ENCODE measurements around the gene BRI3.

BRI3 gene

DNA sequence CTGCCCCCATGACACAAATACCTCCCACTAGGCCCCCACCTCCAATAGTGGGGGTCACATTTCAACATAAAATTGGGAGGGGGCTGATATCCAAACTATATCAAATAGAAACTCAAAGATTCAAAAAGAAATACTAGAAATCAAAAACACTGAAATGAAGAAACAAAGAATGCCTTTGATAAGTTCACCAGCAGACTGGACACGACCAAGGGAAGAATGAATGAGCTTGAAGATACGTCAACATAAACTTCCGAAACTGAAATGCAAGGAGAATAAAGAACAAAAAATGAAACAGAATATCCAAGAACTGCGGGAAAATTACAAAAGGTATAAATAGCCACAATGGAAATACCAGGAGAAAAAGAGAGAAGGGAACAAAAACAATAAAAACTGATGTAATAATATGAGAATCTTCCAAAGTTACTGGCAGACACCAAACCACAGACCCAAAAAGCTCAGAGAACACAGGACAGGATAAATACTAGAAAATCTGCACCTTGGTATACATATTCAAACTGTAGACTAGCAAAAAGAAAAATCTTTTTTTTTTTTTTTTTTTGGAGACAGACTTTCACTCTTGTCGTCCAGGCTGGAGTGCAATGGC is 49.5 kb downstream of the BRI3 start:
- Mint-ChIP-seq H3K4me1 (no peaks in the 10 kb centered on the region), H3K4me3 (no peak overlapping the region), H3K27ac (no peak overlapping the region), H3K9me3 (no peaks in the 10 kb centered on the region), H3K36me3 (no peaks in the 10 kb centered on the region)
- DNase-seq (ENCODE audit: low spot score in 2 of 2) (no peak), ATAC-seq (no peak)

DNA sequence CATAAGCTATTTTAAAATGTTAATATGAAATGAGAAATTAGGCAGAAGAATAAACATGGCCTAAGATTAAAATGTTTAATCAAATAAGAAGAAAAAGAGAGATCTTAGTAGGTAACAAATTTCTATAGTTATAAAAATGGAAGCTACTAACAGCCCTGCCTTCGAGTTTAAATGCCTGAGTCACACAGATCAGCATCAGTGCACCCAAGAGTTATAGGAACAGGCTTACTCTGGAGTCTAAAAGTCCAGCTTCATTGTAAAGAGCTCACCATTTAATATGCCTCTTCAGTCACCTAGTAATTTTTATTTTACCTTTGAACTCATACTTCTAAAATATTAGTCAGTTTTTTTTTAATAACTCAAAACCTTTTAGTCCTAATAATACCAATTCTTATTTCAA is 52.6 kb downstream of the BRI3 start:
- Mint-ChIP-seq H3K4me3 (no peak overlapping the region), H3K36me3 (no peaks in the 10 kb centered on the region), H3K4me1 (no peaks in the 10 kb centered on the region), H3K9me3 (no peaks in the 10 kb centered on the region), H3K27ac (no peak overlapping the region)
- no peak for DNase-seq (ENCODE audit: low spot score in 2 of 2)
- no peak for ATAC-seq

DNA sequence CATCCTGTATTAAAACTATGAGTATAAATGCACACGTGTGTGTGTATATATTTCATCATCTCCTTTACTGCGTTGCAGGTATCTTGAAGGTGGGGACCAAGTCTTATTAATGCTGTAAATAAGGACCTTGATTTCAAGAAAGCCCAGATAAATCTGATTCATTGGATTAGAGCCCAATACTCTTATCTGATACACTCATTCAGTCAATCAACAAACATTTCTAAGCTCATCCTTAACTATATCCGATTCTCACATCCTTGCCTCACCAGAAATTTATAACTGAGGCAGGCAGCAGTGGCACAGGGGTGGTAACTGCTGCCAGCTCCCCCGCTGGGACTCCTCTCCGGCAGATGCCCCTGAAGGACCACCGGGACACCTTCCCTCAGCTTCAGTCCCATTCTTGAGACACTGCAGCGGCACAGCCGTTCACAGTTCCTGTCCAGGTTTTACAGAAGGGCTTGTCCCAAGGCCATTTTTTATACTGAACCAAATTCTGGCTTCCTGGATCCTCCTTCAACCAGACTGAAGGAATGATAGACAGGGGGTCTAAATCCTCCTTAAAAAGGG is 54.0 kb downstream of the BRI3 start:
- H3K27ac Mint-ChIP-seq = no peak overlapping the region
- no peaks in the 10 kb centered on the region for H3K4me1 Mint-ChIP-seq
- ATAC-seq (no peak), DNase-seq (ENCODE audit: low spot score in 2 of 2) (no peak)
- H3K36me3 Mint-ChIP-seq = no peaks in the 10 kb centered on the region
- no peaks in the 10 kb centered on the region for H3K9me3 Mint-ChIP-seq
- no peak overlapping the region for H3K4me3 Mint-ChIP-seq

DNA sequence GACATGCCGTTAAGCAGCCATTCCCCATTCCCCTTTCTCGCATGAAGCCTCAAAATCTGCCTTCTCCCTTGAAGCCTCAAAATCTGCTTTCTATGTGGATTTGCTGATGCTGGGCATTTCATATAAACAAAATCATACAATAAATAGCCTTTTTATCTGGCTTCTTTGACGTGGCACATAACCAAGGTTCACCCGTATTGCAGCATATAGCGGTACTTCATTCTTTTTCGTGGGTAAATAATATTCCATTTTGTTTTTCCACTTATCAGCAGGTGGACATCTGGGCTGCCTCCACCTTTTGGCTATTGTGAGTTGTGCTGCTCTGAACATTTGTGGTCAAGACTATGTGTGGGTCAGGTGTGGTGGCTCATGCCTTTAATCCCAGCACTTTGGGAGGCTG is 57.0 kb downstream of the BRI3 start:
- H3K9me3 Mint-ChIP-seq = no peaks in the 10 kb centered on the region
- H3K27ac Mint-ChIP-seq = no peak overlapping the region
- H3K4me1 Mint-ChIP-seq = no peaks in the 10 kb centered on the region
- H3K36me3 Mint-ChIP-seq = no peaks in the 10 kb centered on the region
- no peak for ATAC-seq
- no peak overlapping the region for H3K4me3 Mint-ChIP-seq
- DNase-seq (ENCODE audit: low spot score in 2 of 2) = no peak

DNA sequence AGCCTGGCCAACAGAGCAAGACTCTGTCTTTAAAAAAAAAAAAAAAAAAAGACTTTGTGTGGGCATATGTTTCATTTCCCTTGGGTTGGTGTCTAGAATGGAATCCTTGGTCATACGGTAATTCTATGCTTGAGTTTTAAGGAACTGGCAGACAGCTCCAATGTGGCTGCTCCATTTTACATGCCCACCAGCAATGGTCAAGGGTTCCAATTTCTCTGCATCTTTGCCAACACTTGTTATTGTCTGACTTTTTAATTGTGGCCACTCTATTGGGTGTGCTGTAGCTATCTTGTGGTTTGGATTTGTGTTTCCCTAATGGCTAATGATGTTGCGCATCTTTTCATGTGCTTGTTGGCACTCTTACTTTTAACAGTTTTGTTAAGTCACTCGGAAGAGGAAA is 57.6 kb downstream of the BRI3 start:
- no peak for DNase-seq (ENCODE audit: low spot score in 2 of 2)
- Mint-ChIP-seq H3K9me3 (no peaks in the 10 kb centered on the region), H3K36me3 (no peaks in the 10 kb centered on the region), H3K4me3 (no peak overlapping the region), H3K27ac (no peak overlapping the region), H3K4me1 (no peaks in the 10 kb centered on the region)
- no peak for ATAC-seq

DNA sequence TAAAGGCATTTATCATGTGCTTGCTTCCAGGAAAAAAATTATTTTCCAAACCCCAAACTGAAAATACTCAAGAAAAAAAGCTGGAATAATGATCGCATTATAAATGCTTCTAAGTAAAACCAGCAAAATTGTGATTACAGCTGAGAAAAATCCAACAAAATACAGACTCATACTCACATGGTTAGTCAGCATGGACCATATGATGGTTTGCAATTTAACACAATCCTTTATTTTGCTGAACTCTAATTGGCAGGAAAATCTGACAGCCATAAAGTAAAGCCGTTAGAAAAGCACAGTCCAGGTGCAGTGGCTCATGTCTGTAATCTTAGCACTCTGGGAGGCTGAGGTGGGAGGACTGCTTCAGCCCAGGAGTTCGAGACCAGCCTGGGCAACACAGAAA is 59.6 kb downstream of the BRI3 start:
- Mint-ChIP-seq H3K4me3 (no peak overlapping the region), H3K9me3 (no peaks in the 10 kb centered on the region), H3K27ac (no peak overlapping the region), H3K36me3 (no peaks in the 10 kb centered on the region), H3K4me1 (no peaks in the 10 kb centered on the region)
- ATAC-seq (no peak), DNase-seq (ENCODE audit: low spot score in 2 of 2) (no peak)
